KMS-11 (cell line): ENCODE results near the gene LENEP.
A peak's percentile ranks its signal among the peaks of the same experiment; 100 is the strongest.

Experiments
- H2AFZ ChIP-seq: fragments of 200-600 bp; sonication (generic); 2 replicates; pipeline ENCODE4 v1.6.1; 2016; ENCODE audit warnings: antibody characterized with exemption, mixed run types, low read depth
- H3K27ac ChIP-seq: fragments of 200-600 bp; sonication (generic); 2 replicates; pipeline ENCODE4 v1.6.1; 2016; ENCODE audit warnings: mild to moderate bottlenecking, mixed run types
- H3K27me3 ChIP-seq: fragments of 200-600 bp; sonication (generic); 2 replicates; pipeline ENCODE4 v1.6.1; 2017; ENCODE audit warnings: mild to moderate bottlenecking, low read depth, mixed run types, moderate library complexity; ENCODE audit not compliant: insufficient read depth
- H3K36me3 ChIP-seq: fragments of 200-600 bp; sonication (generic); 2 replicates; pipeline ENCODE4 v1.6.1; 2017; ENCODE audit warnings: mild to moderate bottlenecking, mixed run types; ENCODE audit not compliant: insufficient read depth
- H3K4me1 ChIP-seq: fragments of 200-600 bp; sonication (generic); 2 replicates; pipeline ENCODE4 v1.6.1; 2016; ENCODE audit warnings: mild to moderate bottlenecking, low read depth, mixed run types; ENCODE audit not compliant: poor library complexity, severe bottlenecking
- H3K4me2 ChIP-seq: fragments of 200-600 bp; sonication (generic); 2 replicates; pipeline ENCODE4 v1.7.0; 2016; ENCODE audit warnings: mild to moderate bottlenecking, mixed run types
- H3K4me3 ChIP-seq: fragments of 200-600 bp; sonication (generic); IDR thresholded peaks from 2 replicates; pipeline ENCODE4 v1.6.1; 2017; ENCODE audit warnings: low read depth, low read length, mixed read lengths; ENCODE audit not compliant: insufficient read depth
- H3K79me2 ChIP-seq: fragments of 200-600 bp; sonication (generic); 2 replicates; pipeline ENCODE4 v1.6.1; 2016; ENCODE audit warnings: low read depth, mixed run types; ENCODE audit not compliant: insufficient read depth
- H3K9ac ChIP-seq: fragments of 200-600 bp; sonication (generic); 2 replicates; pipeline ENCODE4 v1.6.1; 2016; ENCODE audit warnings: mild to moderate bottlenecking, mixed run types
- H4K20me1 ChIP-seq: fragments of 200-600 bp; sonication (generic); 2 replicates; pipeline ENCODE4 v1.6.1; 2016; ENCODE audit warnings: mild to moderate bottlenecking, mixed run types; ENCODE audit not compliant: insufficient read depth
- CTCF ChIP-seq: fragments of 200-600 bp; sonication (generic); conservative IDR thresholded peaks from 2 replicates; pipeline ENCODE4 v1.6.1; 2017; ENCODE audit warnings: low read depth, mild to moderate bottlenecking, antibody characterized with exemption, low read length, moderate library complexity, mixed read lengths

LENEP gene

GRCh38 chr1:154972517-154973343 is 20.7 kb upstream of the LENEP start:
- Histone ChIP-seq H3K36me3 (peaks cover 5% of the 10 kb centered on the region; the same call in 1 of the 2 replicates), H2AFZ (no peak overlapping the region), H3K4me2 (peak overlapping the region; percentile 60), H3K4me3 (no peak overlapping the region), H3K27ac (peak overlapping the region; percentile 77; the same call in 1 of the 2 replicates), H3K9ac (no peak overlapping the region; the same call in 1 of the 2 replicates), H3K4me1 (peaks cover 67% of the 10 kb centered on the region), H4K20me1 (no peaks in the 10 kb centered on the region), H3K79me2 (peaks cover 80% of the 10 kb centered on the region), H3K27me3 (no peaks in the 10 kb centered on the region)
- no peak for TF ChIP-seq CTCF

- Histone ChIP-seq H3K4me2 (peak overlapping the region; percentile 60), H3K4me3 (peak overlapping the region; percentile 92), H3K79me2 (peaks cover 88% of the 10 kb centered on the region), H3K36me3 (peaks cover 8% of the 10 kb centered on the region; the same call in 1 of the 2 replicates), H3K27me3 (no peaks in the 10 kb centered on the region), H3K4me1 (peaks cover 72% of the 10 kb centered on the region), H3K27ac (peak overlapping the region; percentile 77), H4K20me1 (no peaks in the 10 kb centered on the region), H3K9ac (peak overlapping the region; percentile 76), H2AFZ (peak overlapping the region; percentile 28; the same call in 1 of the 2 replicates)
- peak; percentile 61; the same call in 1 of the 2 replicates for TF ChIP-seq CTCF
Observed at GRCh38 chr1:154973344-154974101, 19.9 kb upstream of the LENEP start.

GRCh38 chr1:154974102-154974807 is 19.1 kb upstream of the LENEP start, which contains the start of gene CKS1B:
TSS of gene CKS1B (plus strand) at chr1:154974681. CDS start at chr1:154974746, 65 bp downstream.
- TF ChIP-seq CTCF, result no peak
- Histone ChIP-seq H3K36me3 (peaks cover 10% of the 10 kb centered on the region; the same call in 1 of the 2 replicates), H3K27me3 (no peaks in the 10 kb centered on the region), H3K4me3 (peak within 1 kb of the TSS; percentile 98), H3K4me2 (peak within 1 kb of the TSS; percentile 89), H4K20me1 (no peaks in the 10 kb centered on the region), H3K9ac (peak within 1 kb of the TSS; percentile 76), H3K79me2 (peaks cover 88% of the 10 kb centered on the region), H3K4me1 (peaks cover 66% of the 10 kb centered on the region), H2AFZ (peak within 1 kb of the TSS; percentile 28), H3K27ac (peak within 1 kb of the TSS; percentile 77)

GRCh38 chr1:154974808-154975408 is 18.5 kb upstream of the LENEP start:
- H3K4me2 ChIP-seq, result peak overlapping the region; percentile 89
- H3K27me3 ChIP-seq, result no peaks in the 10 kb centered on the region
- peak overlapping the region; percentile 76 for H3K9ac ChIP-seq
- H3K4me3 ChIP-seq, result peak overlapping the region; percentile 98
- peaks cover 88% of the 10 kb centered on the region for H3K79me2 ChIP-seq
- peaks cover 60% of the 10 kb centered on the region for H3K4me1 ChIP-seq
- no peaks in the 10 kb centered on the region for H4K20me1 ChIP-seq
- H2AFZ ChIP-seq, result peak overlapping the region; percentile 28
- H3K27ac ChIP-seq, result peak overlapping the region; percentile 77
- peak; percentile 30; the same call in 1 of the 2 replicates for TF ChIP-seq CTCF
- H3K36me3 ChIP-seq, result peaks cover 17% of the 10 kb centered on the region; the same call in 1 of the 2 replicates
